PFSK-1 (cell line): ENCODE measurements around the gene SEC11C.

ENCODE experiments used
- POLR2AphosphoS5 ChIP-seq: IDR thresholded peaks from 2 replicates; pipeline ENCODE4 v1.6.1; 2012; ENCODE audit warnings: low read depth, mild to moderate bottlenecking, control low read depth, low read length, moderate library complexity
- SIN3A ChIP-seq: IDR thresholded peaks from 2 replicates; pipeline ENCODE4 v1.6.1; 2012; ENCODE audit warnings: mild to moderate bottlenecking, low read length, moderate library complexity, borderline replicate concordance; ENCODE audit not compliant: insufficient read depth
- TF ChIP-seq, protein P1 (sequence below), 2 experiments: IDR thresholded peaks; 2 replicates each; pipeline versions ENCODE4 v1.6.1 to v1.8.0; 2011 to 2012; ENCODE audit warnings: low read depth in 2 of 2, low read length in 2 of 2, control low read depth in 1 of 2, inconsistent platforms in 1 of 2, mild to moderate bottlenecking in 1 of 2, moderate library complexity in 1 of 2; ENCODE audit not compliant: insufficient read depth in 1 of 2

GRCh38 chr18:59198215-59198614 is 58.5 kb downstream of the SEC11C start:
- no peak for TF ChIP-seq SIN3A
- no peak for TF ChIP-seq POLR2AphosphoS5
- TF ChIP-seq, protein P1, sequence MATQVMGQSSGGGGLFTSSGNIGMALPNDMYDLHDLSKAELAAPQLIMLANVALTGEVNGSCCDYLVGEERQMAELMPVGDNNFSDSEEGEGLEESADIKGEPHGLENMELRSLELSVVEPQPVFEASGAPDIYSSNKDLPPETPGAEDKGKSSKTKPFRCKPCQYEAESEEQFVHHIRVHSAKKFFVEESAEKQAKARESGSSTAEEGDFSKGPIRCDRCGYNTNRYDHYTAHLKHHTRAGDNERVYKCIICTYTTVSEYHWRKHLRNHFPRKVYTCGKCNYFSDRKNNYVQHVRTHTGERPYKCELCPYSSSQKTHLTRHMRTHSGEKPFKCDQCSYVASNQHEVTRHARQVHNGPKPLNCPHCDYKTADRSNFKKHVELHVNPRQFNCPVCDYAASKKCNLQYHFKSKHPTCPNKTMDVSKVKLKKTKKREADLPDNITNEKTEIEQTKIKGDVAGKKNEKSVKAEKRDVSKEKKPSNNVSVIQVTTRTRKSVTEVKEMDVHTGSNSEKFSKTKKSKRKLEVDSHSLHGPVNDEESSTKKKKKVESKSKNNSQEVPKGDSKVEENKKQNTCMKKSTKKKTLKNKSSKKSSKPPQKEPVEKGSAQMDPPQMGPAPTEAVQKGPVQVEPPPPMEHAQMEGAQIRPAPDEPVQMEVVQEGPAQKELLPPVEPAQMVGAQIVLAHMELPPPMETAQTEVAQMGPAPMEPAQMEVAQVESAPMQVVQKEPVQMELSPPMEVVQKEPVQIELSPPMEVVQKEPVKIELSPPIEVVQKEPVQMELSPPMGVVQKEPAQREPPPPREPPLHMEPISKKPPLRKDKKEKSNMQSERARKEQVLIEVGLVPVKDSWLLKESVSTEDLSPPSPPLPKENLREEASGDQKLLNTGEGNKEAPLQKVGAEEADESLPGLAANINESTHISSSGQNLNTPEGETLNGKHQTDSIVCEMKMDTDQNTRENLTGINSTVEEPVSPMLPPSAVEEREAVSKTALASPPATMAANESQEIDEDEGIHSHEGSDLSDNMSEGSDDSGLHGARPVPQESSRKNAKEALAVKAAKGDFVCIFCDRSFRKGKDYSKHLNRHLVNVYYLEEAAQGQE (IDR thresholded peaks at IDR 0.05; ENCODE audit: insufficient read depth in 1 of 2, low read depth in 2 of 2, low read length in 2 of 2) = no peak
